AG10803 (cell line): ENCODE results near the gene CDK19.

Source experiments
- DNase-seq: peaks from one replicate; pipeline ENCODE4 v3.0.0; 2010; ENCODE audit warnings: low read depth
- H3K4me3 ChIP-seq: 2 replicates; pipeline ENCODE4 v1.5.1; 2011; ENCODE audit warnings: mild to moderate bottlenecking, low read length, control low read depth
- CTCF ChIP-seq: conservative IDR thresholded peaks from 2 replicates; pipeline ENCODE4 v1.5.1; 2011; ENCODE audit warnings: mild to moderate bottlenecking, low read length, control low read depth, inconsistent platforms

CDK19 gene

GRCh38 chr6:110617057-110617456 is 198.2 kb downstream of the CDK19 start:
- TF ChIP-seq CTCF, result no peak
- DNase-seq, result no peak
- no peak overlapping the region for H3K4me3 ChIP-seq

GRCh38 chr6:110615722-110616121 is 199.5 kb downstream of the CDK19 start:
- TF ChIP-seq CTCF, result no peak
- no peak for DNase-seq
- H3K4me3 ChIP-seq, result no peak overlapping the region

GRCh38 chr6:110614586-110614985 is 200.7 kb downstream of the CDK19 start:
- no peak for DNase-seq
- H3K4me3 ChIP-seq, result no peak overlapping the region
- no peak for TF ChIP-seq CTCF

GRCh38 chr6:110614106-110614505 is 201.2 kb downstream of the CDK19 start:
- no peak for TF ChIP-seq CTCF
- DNase-seq, result no peak
- H3K4me3 ChIP-seq, result no peak overlapping the region

GRCh38 chr6:110613356-110613755 is 201.9 kb downstream of the CDK19 start:
- no peak for DNase-seq
- no peak for TF ChIP-seq CTCF
- no peak overlapping the region for H3K4me3 ChIP-seq

- no peak for TF ChIP-seq CTCF
- H3K4me3 ChIP-seq, result no peak overlapping the region
- DNase-seq, result no peak
Measured at GRCh38 chr6:110612298-110612697, 203.0 kb downstream of the CDK19 start.

GRCh38 chr6:110609101-110609500 is 206.2 kb downstream of the CDK19 start:
- DNase-seq, result no peak
- no peak for TF ChIP-seq CTCF
- no peak overlapping the region for H3K4me3 ChIP-seq
